Kidney (tissue), 14 donors: ENCODE results near the gene DDX10. TPM values are rescaled to one million over a fixed set of nuclear protein-coding genes. Genes with fewer than 3 reads are reported as not detected.

Experiments
- DNase-seq, 5 donors: peaks; one replicate each; pipeline ENCODE4 v3.0.0-alpha.2; 2013 to 2020
- FAIRE-seq: peaks from 2 replicates; lab custom pipeline; 2012; peaks lifted over from hg19 to GRCh38; lab: Jason Lieb, UNC
- H3K27ac ChIP-seq, 2 donors: one replicate each; pipeline ENCODE4 v1.7.0; 2013; ENCODE audit warnings: low read depth in 2 of 2, low read length in 2 of 2, inconsistent platforms in 1 of 2
- H3K27me3 ChIP-seq: one replicate; pipeline ENCODE4 v1.7.1; 2013; ENCODE audit warnings: low read length, inconsistent platforms; ENCODE audit not compliant: control insufficient read depth, insufficient read depth
- H3K36me3 ChIP-seq, 3 donors: one replicate each; pipeline versions ENCODE4 v1.7.0 to v1.7.1; 2013; ENCODE audit warnings: low read length in 3 of 3, control low read depth in 1 of 3, inconsistent platforms in 1 of 3; ENCODE audit not compliant: insufficient read depth in 3 of 3, control insufficient read depth in 2 of 3
- H3K4me1 ChIP-seq, 3 donors: one replicate each; pipeline versions ENCODE4 v1.7.0 to v1.7.1; 2013; ENCODE audit warnings: low read length in 3 of 3, inconsistent platforms in 1 of 3, low read depth in 1 of 3; ENCODE audit not compliant: control insufficient read depth in 2 of 3, insufficient read depth in 2 of 3
- H3K4me3 ChIP-seq, 3 donors: one replicate each; pipeline versions ENCODE4 v1.7.0 to v1.8.1; 2013; ENCODE audit warnings: low read length in 3 of 3, control low read depth in 1 of 3, inconsistent platforms in 1 of 3
- H3K9ac ChIP-seq, 3 donors: one replicate each; pipeline versions ENCODE4 v1.7.0 to v1.7.1; 2013; ENCODE audit warnings: low read length in 3 of 3, control low read depth in 1 of 3, inconsistent platforms in 1 of 3
- H3K9me3 ChIP-seq, 3 donors: one replicate each; pipeline versions ENCODE4 v1.7.0 to v1.7.1; 2013; ENCODE audit warnings: low read length in 3 of 3, control low read depth in 1 of 3, inconsistent platforms in 1 of 3; ENCODE audit not compliant: control insufficient read depth in 2 of 3, insufficient read depth in 1 of 3
- CTCF ChIP-seq: IDR thresholded peaks from 3 replicates; pipeline ENCODE4 v1.5.1; 2012; ENCODE audit warnings: mild to moderate bottlenecking, moderate library complexity, borderline replicate concordance; ENCODE audit not compliant: insufficient read depth; ENCODE audit errors: extremely low read depth
- intact Hi-C: fragments of 100-400 bp; cut with DNase I; formaldehyde crosslinking; loops from one replicate; pipeline ENCODE4 v1.11.1; 2022
- polyA plus RNA-seq: library from polyadenylated mRNA; stranded (reverse); fragments of 350-450 nt; fragmentation: Illumina TruSeq; extraction: RNeasy Lipid Tissue Mini Kit (QIAGEN cat#74804); gene quantifications from one replicate; pipeline ENCODE4 v1.2.3, GENCODE V29; 2014; ENCODE audit warnings: low read depth, low replicate concordance; ENCODE audit not compliant: insufficient read depth
- total RNA-seq: library from RNA; stranded (reverse); fragmentation: NEBNext Ultra II Directional; extraction: Animal tissue kit (Norgen Biotek cat#: 25700); gene quantifications from one replicate; pipeline ENCODE4 v1.2.1, GENCODE V29; 2021
- donor health status: control.
- donor health status: control.
- donor health status: control.
- donor health status: control.
- donor health status: control.
- donor health status: DM: yes; HTN: yes; CAD: no.
- donor health status: Normal renal cell carcinoma (clear cell type).

Gene DDX10
- total and polyA plus RNA-seq, 2 donors from 2014 or later = 24.8 to 79.2 TPM

- H3K9me3 ChIP-seq = no peaks in the 10 kb centered on the region
- no peak overlapping the region for H3K4me3 ChIP-seq
- no peak overlapping the region for H3K27ac ChIP-seq
- FAIRE-seq (no peak), DNase-seq (no peak)
- H3K4me1 ChIP-seq = peaks cover 0 to 6% (median 5%) of the 10 kb centered on the region in 3 donors
- no peak for TF ChIP-seq CTCF
- H3K36me3 ChIP-seq = no peaks in the 10 kb centered on the region
- no peaks in the 10 kb centered on the region for H3K27me3 ChIP-seq
- intact Hi-C loops = no loop called here
- no peak overlapping the region for H3K9ac ChIP-seq
Measured at GRCh38 chr11:108857382-108857781, 192.5 kb downstream of the DDX10 start.

GRCh38 chr11:108858622-108859021 is 193.8 kb downstream of the DDX10 start:
- Histone ChIP-seq H3K9ac (no peak overlapping the region), H3K4me3 (no peak overlapping the region), H3K4me1 (peaks cover 0 to 5% (median 4%) of the 10 kb centered on the region in 3 donors), H3K27ac (no peak overlapping the region), H3K9me3 (no peaks in the 10 kb centered on the region), H3K27me3 (no peaks in the 10 kb centered on the region), H3K36me3 (no peaks in the 10 kb centered on the region)
- FAIRE-seq = no peak
- intact Hi-C loops = no loop called here
- DNase-seq = no peak
- TF ChIP-seq CTCF = no peak

GRCh38 chr11:108859510-108859909 is 194.6 kb downstream of the DDX10 start:
- H3K4me1 ChIP-seq = no peaks in the 10 kb centered on the region
- H3K36me3 ChIP-seq = no peaks in the 10 kb centered on the region
- no peak for TF ChIP-seq CTCF
- DNase-seq (no peak), FAIRE-seq (no peak)
- intact Hi-C loops = no loop called here
- no peak overlapping the region for H3K9ac ChIP-seq
- H3K27ac ChIP-seq = no peak overlapping the region
- H3K4me3 ChIP-seq = no peak overlapping the region
- H3K27me3 ChIP-seq = no peaks in the 10 kb centered on the region
- no peaks in the 10 kb centered on the region for H3K9me3 ChIP-seq

GRCh38 chr11:108863528-108863927 is 198.7 kb downstream of the DDX10 start:
- no peak for FAIRE-seq
- H3K4me1 ChIP-seq = no peaks in the 10 kb centered on the region
- no peaks in the 10 kb centered on the region for H3K36me3 ChIP-seq

More at GRCh38 chr11:108863528-108863927, 198.7 kb downstream of the DDX10 start:
- Histone ChIP-seq H3K9ac (no peak overlapping the region), H3K27me3 (no peaks in the 10 kb centered on the region), H3K4me3 (no peak overlapping the region), H3K9me3 (no peaks in the 10 kb centered on the region), H3K27ac (no peak overlapping the region)
- no peak for TF ChIP-seq CTCF
- intact Hi-C loops = no loop called here
- no peak for DNase-seq
